Kidney (tissue), 14 donors: ENCODE data around the gene TRIM52. TPM values are rescaled to one million over a fixed set of nuclear protein-coding genes. Genes with fewer than 3 reads are reported as not detected.

Experiments
- DNase-seq, 5 donors: peaks; one replicate each; pipeline ENCODE4 v3.0.0-alpha.2; 2013 to 2020
- FAIRE-seq: peaks from 2 replicates; lab custom pipeline; 2012; peaks lifted over from hg19 to GRCh38; lab: Jason Lieb, UNC
- H3K27ac ChIP-seq, 2 donors: one replicate each; pipeline ENCODE4 v1.7.0; 2013; ENCODE audit warnings: low read depth in 2 of 2, low read length in 2 of 2, inconsistent platforms in 1 of 2
- H3K27me3 ChIP-seq: one replicate; pipeline ENCODE4 v1.7.1; 2013; ENCODE audit warnings: low read length, inconsistent platforms; ENCODE audit not compliant: control insufficient read depth, insufficient read depth
- H3K36me3 ChIP-seq, 3 donors: one replicate each; pipeline versions ENCODE4 v1.7.0 to v1.7.1; 2013; ENCODE audit warnings: low read length in 3 of 3, control low read depth in 1 of 3, inconsistent platforms in 1 of 3; ENCODE audit not compliant: insufficient read depth in 3 of 3, control insufficient read depth in 2 of 3
- H3K4me1 ChIP-seq, 3 donors: one replicate each; pipeline versions ENCODE4 v1.7.0 to v1.7.1; 2013; ENCODE audit warnings: low read length in 3 of 3, inconsistent platforms in 1 of 3, low read depth in 1 of 3; ENCODE audit not compliant: control insufficient read depth in 2 of 3, insufficient read depth in 2 of 3
- H3K4me3 ChIP-seq, 3 donors: one replicate each; pipeline versions ENCODE4 v1.7.0 to v1.8.1; 2013; ENCODE audit warnings: low read length in 3 of 3, control low read depth in 1 of 3, inconsistent platforms in 1 of 3
- H3K9ac ChIP-seq, 3 donors: one replicate each; pipeline versions ENCODE4 v1.7.0 to v1.7.1; 2013; ENCODE audit warnings: low read length in 3 of 3, control low read depth in 1 of 3, inconsistent platforms in 1 of 3
- H3K9me3 ChIP-seq, 3 donors: one replicate each; pipeline versions ENCODE4 v1.7.0 to v1.7.1; 2013; ENCODE audit warnings: low read length in 3 of 3, control low read depth in 1 of 3, inconsistent platforms in 1 of 3; ENCODE audit not compliant: control insufficient read depth in 2 of 3, insufficient read depth in 1 of 3
- CTCF ChIP-seq: IDR thresholded peaks from 3 replicates; pipeline ENCODE4 v1.5.1; 2012; ENCODE audit warnings: mild to moderate bottlenecking, moderate library complexity, borderline replicate concordance; ENCODE audit not compliant: insufficient read depth; ENCODE audit errors: extremely low read depth
- intact Hi-C: fragments of 100-400 bp; cut with DNase I; formaldehyde crosslinking; loops from one replicate; pipeline ENCODE4 v1.11.1; 2022
- polyA plus RNA-seq: library from polyadenylated mRNA; stranded (reverse); fragments of 350-450 nt; fragmentation: Illumina TruSeq; extraction: RNeasy Lipid Tissue Mini Kit (QIAGEN cat#74804); gene quantifications from one replicate; pipeline ENCODE4 v1.2.3, GENCODE V29; 2014; ENCODE audit warnings: low read depth, low replicate concordance; ENCODE audit not compliant: insufficient read depth
- total RNA-seq: library from RNA; stranded (reverse); fragmentation: NEBNext Ultra II Directional; extraction: Animal tissue kit (Norgen Biotek cat#: 25700); gene quantifications from one replicate; pipeline ENCODE4 v1.2.1, GENCODE V29; 2021
- donor health status: control.
- donor health status: control.
- donor health status: control.
- donor health status: control.
- donor health status: control.
- donor health status: DM: yes; HTN: yes; CAD: no.
- donor health status: Normal renal cell carcinoma (clear cell type).

The TRIM52 gene
- total and polyA plus RNA-seq, 2 donors from 2014 or later, result 9.7 to 18.4 TPM

- Histone ChIP-seq H3K4me3 (no peak overlapping the region), H3K9me3 (no peaks in the 10 kb centered on the region), H3K4me1 (peaks cover 0 to 17% (median 13%) of the 10 kb centered on the region in 3 donors), H3K27me3 (peaks cover 3% of the 10 kb centered on the region), H3K36me3 (no peaks in the 10 kb centered on the region), H3K9ac (no peak overlapping the region), H3K27ac (no peak overlapping the region)
- intact Hi-C loops, result no loop called here
- no peak for FAIRE-seq
- DNase-seq, result no peak
- no peak for TF ChIP-seq CTCF
Measured at GRCh38 chr5:181220178-181220515, 40.8 kb downstream of the TRIM52 start.

- DNase-seq (no peak), FAIRE-seq (no peak)
- intact Hi-C loops, result no loop called here
- peaks cover 0 to 17% (median 11%) of the 10 kb centered on the region in 3 donors for H3K4me1 ChIP-seq
- no peak overlapping the region for H3K4me3 ChIP-seq
- no peaks in the 10 kb centered on the region for H3K36me3 ChIP-seq
- TF ChIP-seq CTCF, result no peak
- peaks cover 3% of the 10 kb centered on the region for H3K27me3 ChIP-seq
- H3K9me3 ChIP-seq, result no peaks in the 10 kb centered on the region
- no peak overlapping the region for H3K27ac ChIP-seq
- no peak overlapping the region for H3K9ac ChIP-seq
Measured at GRCh38 chr5:181219262-181220177, 41.4 kb downstream of the TRIM52 start.

- H3K36me3 ChIP-seq, result no peaks in the 10 kb centered on the region
Measured at GRCh38 chr5:181218795-181219124, 42.2 kb downstream of the TRIM52 start.

More at GRCh38 chr5:181218795-181219124, 42.2 kb downstream of the TRIM52 start:
- Histone ChIP-seq H3K9ac (no peak overlapping the region), H3K27ac (no peak overlapping the region), H3K4me3 (peak overlapping the region in 2 of 3 donors; percentile 28 to 59), H3K4me1 (peaks cover 0 to 12% (median 9%) of the 10 kb centered on the region in 3 donors), H3K9me3 (no peaks in the 10 kb centered on the region), H3K27me3 (peaks cover 3% of the 10 kb centered on the region)
- DNase-seq (no peak), FAIRE-seq (no peak)
- intact Hi-C loops, result no loop called here
- no peak for TF ChIP-seq CTCF
